PC-3 (cell line): ENCODE measurements around the gene VSTM2B.

Experiments
- EZH2 ChIP-seq: fragments of 300-600 bp; sonication (generic); IDR thresholded peaks from one replicate; pipeline ENCODE4 v1.6.1; 2017; ENCODE audit warnings: antibody characterized with exemption, mild to moderate bottlenecking, low read length; ENCODE audit not compliant: unreplicated experiment
- TF ChIP-seq, protein P1 (sequence below): fragments of 300-600 bp; sonication (generic); conservative IDR thresholded peaks from 2 replicates; pipeline ENCODE4 v1.5.1; 2017; ENCODE audit warnings: antibody characterized with exemption, low read depth, mild to moderate bottlenecking, low read length

DNA sequence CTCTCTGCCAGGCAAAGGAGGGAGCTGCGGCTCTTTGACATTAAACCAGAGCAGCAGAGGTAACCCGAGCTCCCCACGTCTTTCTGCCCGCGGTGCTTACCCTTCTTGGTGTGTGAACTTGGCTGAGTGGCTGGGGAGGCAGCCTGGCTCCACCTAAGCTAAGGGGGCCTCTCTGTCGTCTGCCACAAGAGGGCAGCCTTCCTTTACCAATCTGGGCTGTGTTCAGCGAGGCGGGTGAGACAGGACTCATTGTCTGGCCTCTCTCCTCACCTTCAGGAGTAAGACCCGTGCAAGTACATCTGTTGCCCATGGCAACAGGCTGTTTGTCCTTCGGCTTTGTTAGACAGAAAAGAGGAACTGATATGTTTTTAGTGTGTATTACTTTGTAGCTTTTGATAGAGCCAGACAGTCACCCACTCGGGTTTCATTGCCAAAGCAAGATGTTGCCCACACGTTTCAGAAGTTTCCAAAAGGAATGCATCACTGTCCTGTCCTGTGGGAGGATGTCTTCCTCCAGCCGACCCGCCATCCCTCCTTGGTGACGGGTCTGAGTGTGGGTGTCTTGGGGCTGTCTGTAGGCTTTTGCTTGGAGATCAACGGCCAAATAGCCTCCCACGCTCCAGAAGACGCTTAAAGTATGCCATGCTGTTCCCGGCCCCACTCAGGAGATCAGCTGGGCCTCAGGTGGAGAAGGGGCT lies 84.9 kb downstream of the VSTM2B start:
- TF ChIP-seq, protein P1, sequence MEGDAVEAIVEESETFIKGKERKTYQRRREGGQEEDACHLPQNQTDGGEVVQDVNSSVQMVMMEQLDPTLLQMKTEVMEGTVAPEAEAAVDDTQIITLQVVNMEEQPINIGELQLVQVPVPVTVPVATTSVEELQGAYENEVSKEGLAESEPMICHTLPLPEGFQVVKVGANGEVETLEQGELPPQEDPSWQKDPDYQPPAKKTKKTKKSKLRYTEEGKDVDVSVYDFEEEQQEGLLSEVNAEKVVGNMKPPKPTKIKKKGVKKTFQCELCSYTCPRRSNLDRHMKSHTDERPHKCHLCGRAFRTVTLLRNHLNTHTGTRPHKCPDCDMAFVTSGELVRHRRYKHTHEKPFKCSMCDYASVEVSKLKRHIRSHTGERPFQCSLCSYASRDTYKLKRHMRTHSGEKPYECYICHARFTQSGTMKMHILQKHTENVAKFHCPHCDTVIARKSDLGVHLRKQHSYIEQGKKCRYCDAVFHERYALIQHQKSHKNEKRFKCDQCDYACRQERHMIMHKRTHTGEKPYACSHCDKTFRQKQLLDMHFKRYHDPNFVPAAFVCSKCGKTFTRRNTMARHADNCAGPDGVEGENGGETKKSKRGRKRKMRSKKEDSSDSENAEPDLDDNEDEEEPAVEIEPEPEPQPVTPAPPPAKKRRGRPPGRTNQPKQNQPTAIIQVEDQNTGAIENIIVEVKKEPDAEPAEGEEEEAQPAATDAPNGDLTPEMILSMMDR, result peak; percentile 82
- TF ChIP-seq EZH2, result no peak
